ENCODE results near the gene UNCX.
"Not testable (repeated sequence)": the region's sequence is repeated elsewhere in the genome, so short reads cannot be mapped to it uniquely, and the experiment has no call there.

The UNCX gene

DNA sequence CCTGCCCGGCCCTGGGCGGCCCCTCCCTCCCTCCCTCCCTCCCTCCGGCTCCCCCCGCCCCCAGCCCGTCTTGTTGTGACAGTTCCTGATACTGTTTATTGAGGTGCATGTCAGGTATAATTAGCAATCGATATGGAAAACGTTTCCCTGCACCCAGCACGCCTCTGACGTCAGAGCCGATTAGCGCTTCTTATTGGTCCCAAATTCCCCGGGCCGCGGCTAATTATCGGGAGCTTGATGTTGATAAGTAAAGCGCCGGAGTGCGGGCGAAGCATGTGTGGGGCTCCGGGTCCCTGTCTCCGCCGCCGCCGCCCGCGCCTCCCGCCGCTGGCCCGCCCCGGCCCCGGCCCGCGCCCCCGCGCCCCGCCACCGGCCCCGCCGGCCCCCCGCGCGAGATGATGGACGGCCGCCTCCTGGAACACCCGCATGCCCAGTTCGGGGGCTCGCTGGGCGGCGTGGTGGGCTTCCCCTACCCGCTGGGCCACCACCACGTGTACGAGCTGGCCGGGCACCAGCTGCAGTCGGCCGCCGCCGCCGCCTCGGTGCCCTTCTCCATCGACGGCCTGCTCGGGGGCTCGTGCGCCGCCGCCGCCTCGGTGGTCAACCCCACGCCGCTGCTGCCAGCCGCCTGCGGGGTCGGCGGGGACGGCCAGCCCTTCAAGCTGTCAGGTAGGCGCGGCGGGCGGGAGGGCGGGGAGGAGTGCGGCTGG, at the start of gene UNCX:
Gene UNCX, plus strand, starts transcription at position 250 of the 710 bp plus-strand sequence. Its CDS starts 146 bp downstream, at position 396.
- DNase-seq: peak in 1 of 14 donors; percentile 88

- DNase-seq: no peak
Measured at GRCh38 chr7:1187127-1187526, 45.5 kb upstream of the UNCX start.

GRCh38 chr7:1188720-1189294, 43.9 kb upstream of the UNCX start:
- no peak for DNase-seq

- no peak for DNase-seq
Measured at GRCh38 chr7:1189986-1190772, 42.5 kb upstream of the UNCX start.

DNA sequence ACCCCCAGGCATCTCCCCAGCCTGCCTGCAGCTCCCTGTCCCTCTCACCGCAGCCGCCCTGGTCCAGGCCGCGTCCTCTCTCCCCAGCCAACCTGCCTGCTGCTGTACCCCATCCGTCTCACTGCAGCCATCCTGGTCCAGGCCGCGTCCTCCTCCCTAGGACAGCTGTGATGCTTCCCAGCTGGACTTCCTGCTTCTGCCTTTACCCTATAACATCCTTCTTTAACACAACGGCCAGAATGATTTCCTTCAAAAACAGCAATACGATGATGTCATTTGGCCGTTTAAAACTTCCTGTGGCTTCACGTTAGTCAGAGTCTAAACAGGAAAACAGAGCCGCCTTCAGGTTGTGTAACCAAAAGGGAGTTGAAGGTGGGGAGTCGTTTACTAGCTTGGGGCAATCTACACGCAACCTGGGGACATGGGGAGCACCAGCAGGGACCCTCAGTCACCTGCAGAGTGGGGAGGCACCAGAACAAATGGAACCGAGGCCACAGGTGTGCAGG, 40.4 kb upstream of the UNCX start:
- no peak for DNase-seq

GRCh38 chr7:1193593-1194424, 38.9 kb upstream of the UNCX start:
- DNase-seq: peak in 10 of 14 donors; percentile 5 to 82 (median 32)

- not testable (repeated sequence) for DNase-seq
Measured at GRCh38 chr7:1196441-1196840, 36.2 kb upstream of the UNCX start.

- DNase-seq: no peak
Measured at GRCh38 chr7:1196950-1197349, 35.7 kb upstream of the UNCX start.

DNA sequence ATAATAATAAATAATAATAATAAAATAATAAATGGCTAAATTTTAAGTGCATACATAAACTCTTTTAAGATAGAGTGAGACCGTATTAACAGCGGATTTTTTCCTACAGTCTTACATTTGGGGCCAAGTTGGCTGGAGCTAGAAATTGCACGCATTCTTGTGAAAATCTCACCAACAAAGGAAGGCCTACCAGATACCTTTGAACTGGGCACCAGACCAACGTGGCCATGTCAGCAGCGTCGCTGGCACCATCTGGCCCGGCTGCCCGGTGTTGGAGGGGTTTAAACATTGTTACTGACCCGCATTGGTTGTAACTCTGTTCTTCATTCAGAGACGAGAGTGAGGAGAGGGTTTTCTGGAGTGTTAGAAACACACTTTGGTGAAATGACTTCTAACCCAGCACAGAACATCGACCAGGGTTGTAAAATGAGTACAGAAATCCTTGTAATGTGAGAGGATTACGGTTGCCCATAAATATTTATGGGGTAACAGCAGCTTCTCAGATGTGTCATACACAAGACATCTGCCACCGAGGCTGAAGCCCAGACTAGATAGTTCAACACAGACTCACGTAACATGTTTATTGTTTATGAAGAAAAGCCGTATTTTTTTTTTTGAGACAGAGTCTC, 34.6 kb upstream of the UNCX start:
- no peak for DNase-seq

- peak in 1 of 14 donors; percentile 25 for DNase-seq
Measured at GRCh38 chr7:1200045-1200444, 32.6 kb upstream of the UNCX start.

- no peak for DNase-seq
Measured at GRCh38 chr7:1201916-1202315, 30.8 kb upstream of the UNCX start.

GRCh38 chr7:1202914-1203313, 29.8 kb upstream of the UNCX start:
- not testable (repeated sequence) for DNase-seq

GRCh38 chr7:1204460-1205140, 28.1 kb upstream of the UNCX start:
- DNase-seq: peak in 1 of 14 donors; percentile 90

GRCh38 chr7:1205742-1206141, 26.9 kb upstream of the UNCX start:
- DNase-seq: not testable (repeated sequence)

GRCh38 chr7:1209097-1209496, 23.6 kb upstream of the UNCX start:
- DNase-seq: no peak

- peak in 1 of 14 donors; percentile 76 for DNase-seq
Measured at GRCh38 chr7:1210321-1210978, 22.2 kb upstream of the UNCX start.

DNA sequence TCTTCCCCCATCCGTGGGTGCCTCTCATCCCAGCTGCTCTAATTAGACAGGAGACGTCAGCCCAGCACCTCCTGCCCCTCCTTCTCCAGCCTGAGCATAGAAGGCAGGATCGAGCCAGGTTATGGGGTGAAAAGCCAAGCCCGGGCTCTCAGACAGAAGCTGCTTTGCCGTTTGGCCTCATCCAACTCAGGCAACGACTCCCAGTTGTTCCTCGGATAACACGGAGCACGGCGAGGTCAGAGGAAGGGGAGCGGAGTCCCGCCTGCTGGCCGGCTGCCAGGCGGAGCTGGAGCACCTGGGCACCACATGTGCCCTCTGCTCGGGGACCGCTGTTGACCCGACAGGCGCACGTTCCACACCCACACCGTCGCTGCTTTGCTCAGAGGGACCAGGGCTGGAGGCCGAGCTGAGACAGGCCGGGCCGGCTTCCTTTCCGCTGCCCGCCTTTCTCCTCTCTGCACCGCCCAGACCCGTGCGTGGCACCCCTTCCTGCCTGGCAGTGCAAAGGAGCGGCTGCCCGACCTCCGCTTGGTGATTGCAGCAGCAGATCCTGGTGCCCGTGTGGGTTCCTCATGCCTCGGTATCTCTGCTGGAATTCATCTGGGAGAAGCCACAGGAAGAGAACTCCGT, 21.6 kb upstream of the UNCX start:
- peak in 1 of 14 donors; percentile 65 for DNase-seq

DNA sequence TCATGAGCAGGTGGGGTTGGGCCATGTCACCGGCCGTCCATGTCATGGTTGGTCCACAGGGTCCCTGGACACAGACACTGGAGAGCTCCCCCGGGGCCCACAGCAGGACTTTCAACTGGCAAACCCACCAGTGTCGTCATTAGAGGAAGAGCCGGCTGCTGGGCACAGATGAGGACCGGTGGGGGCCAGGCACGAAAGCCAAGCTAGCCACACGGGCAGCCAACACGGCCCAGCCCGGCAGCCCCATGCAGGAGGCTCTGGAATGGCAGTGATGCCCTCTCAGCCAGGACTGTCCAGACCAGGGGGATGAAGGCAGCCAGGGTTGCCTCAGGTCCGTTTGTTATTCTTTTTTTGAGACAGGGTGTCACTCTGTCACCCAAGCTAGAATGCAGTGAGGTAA, 21.1 kb upstream of the UNCX start:
- DNase-seq: peak in 1 of 14 donors; percentile 52

DNA sequence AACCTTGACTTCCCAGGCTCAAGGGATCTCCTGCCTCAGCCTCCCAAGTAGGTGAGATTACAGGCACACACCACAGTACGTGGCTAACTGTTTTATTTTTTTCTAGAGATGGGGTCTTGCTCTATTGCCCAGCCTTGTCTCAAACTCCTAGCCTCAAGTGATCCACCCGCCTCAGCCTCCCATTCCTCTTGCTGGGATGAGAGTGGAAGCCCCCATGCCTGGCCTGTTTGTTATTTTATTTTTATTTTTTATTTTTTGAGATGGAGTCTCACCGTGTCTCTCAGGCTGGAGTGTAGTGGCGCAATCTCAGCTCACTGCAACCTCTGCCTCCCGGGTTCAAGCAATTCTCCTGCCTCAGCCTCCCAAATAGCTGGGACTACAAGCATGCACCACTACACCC, 20.6 kb upstream of the UNCX start:
- DNase-seq: not testable (repeated sequence)

DNA sequence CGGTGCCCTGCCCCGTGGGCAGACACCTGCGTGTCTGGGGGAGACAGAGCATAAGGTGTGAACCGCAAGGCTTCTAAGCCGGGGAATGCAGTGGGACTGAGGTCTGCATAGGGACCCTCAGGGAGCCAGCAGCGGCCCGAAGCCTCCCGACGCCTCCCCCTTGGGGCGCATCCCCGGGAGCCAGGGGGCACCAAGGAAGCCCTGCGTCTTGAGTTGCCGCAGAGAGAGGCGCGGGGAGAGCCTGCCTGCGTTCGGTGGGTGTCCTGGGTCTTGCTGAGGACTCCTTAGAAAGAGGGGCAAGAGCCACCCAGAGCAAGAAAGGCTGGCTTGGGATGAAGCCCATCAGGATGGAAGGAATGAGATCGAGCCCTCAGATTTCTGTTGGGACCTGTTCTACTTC, 18.2 kb upstream of the UNCX start:
- DNase-seq: no peak

Data from C1 segment of cervical spinal cord (tissue), 14 donors.